NCI-H2227 treated with DMSO at 0.1 percent for 48 hours (cell line): ENCODE data around the gene FARSB.
"Not testable (repeated sequence)": the region's sequence is repeated elsewhere in the genome, so short reads cannot be mapped to it uniquely, and the experiment has no call there.

Experiments
- DNase-seq: peaks from one replicate; lab custom pipeline; 2025; lab: John Stamatoyannopoulos, UW

Gene FARSB

DNA sequence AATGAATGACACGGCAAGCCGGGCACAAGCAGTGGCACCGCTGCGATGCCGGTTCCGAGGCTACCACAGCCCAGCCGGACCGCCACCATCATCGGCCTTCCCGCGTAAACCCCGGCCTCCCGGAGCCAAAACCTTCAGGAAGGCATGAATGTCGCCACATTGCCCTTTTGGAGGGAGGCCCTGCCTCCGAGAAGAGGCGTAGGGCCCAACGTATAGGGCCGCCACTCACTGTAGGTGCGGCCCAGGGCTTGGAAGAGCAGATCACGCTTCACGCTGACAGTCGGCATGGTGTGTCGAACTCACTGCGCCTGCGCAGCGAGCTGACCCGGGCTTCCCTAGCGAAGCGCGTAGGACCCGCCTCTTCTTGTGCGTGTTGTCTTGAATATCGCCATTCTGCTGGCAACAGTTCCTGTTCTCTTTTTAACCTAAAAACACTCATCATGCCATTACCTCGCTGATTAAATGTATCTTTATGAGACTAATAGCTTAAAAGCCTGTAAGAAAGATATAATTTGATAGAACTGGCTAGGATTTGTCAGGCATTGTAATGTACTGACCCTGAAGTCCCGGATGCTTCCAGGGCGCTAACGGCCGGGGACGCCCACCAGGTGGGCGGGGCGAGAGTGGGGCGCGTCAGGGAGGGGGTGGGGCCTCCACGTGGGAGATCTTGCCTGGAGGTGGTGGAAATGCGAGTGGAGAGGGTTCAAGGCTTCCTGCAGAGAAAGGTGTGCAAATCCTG lies at the start of gene FARSB:
Gene FARSB (minus strand): TSS at position 306 of the 739 bp plus-strand sequence. CDS start 19 bp downstream, at position 287.
- DNase-seq, result peak; percentile 100

DNA sequence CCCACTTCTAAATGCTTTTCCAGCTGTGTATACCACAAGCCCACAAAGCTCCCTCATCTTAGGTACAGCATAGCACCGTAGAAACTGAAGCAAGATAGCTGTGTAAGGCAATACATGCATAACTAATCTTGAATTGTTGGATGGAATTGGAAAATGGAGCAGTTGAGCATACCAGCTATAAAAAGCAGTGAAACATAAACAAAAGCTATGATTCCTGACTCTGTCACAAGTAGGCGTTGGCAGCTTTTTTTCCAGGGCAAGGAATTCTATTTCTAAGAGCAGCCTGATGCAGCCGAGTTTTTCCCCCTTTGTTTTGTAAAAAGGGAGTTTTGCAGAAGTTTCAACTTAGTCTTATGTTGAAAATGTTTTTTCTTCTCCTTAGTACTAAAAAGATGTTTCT lies 48.0 kb upstream of the FARSB start:
- DNase-seq, result no peak

DNA sequence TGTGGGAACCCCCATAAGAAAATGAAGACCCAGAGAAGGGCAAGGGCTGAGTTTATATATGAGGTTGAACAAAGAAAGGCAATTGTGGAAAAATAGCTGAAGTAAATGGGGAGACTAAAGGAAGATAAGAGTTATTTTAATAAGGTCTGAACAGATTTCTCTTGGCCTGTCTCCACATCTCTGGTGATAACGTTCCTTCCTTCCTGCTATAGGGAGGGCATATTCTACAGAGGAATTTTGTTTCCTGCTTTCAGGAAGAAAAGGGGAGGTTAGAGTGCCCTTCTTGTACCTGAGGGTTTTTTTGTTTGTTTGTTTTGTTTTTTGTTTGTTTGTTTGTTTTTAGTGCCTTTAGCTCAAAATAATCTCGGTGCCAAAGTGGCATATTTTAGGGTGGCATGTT lies 47.2 kb upstream of the FARSB start:
- no peak for DNase-seq

DNA sequence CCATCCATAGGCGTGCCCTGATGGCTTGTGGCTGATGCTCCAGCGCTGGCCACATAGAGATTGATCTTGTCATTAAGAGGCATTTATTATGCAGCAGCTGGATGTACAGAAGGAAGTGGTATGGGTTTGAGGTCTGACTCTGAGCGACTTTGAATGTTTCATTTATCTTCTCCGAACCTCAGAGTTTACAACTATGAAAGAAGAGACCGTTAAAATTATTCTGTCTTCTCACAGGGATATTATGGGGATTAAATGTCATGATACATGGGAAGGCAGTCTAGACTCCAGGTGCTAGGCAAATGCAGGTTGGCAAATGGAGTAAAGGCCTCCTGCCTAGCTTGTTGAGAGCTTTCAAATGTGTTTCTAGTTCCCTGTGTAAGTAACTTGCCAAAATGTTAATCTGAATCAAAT lies 45.8 kb upstream of the FARSB start:
- DNase-seq, result no peak

DNA sequence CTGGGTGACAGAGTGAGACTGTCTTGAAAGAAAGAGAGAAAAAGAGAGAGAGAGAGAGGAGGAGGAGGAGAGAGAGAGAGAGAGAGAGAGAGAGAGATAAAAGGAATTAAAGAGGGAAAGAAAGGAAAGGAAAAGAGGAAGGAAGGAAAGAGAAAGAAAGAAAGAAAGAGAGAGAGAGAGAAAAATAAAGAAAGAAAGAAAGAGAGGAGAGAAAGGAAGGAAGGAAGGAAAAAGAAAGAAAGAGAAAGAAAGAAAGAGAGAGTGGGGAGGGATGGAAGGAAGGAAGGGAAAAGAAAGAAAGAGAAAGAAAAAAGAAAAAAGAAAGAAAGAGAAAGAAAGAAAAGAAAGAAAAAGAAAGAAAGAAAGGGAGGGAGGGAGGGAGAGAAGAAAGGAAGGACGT lies 45.3 kb upstream of the FARSB start:
- no peak for DNase-seq

DNA sequence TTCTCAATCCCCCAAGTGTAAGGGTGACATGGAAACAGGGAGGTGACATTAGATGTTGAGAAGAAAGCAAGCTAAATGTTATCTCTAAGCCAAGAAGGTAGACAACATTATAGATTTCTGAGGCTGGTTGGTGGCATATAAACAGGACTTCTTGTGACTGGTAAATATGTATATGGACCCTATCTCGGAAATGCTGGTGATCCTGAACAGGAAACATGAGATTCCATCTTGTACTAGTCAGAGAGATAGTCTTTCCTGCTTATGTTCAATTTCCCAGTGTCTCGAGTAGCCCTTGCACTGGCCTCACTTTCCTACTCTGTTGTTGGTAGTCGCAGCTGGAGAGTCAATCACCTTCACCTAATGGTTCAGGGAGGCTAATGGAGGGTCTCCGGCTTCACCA lies 42.4 kb upstream of the FARSB start:
- DNase-seq, result no peak

DNA sequence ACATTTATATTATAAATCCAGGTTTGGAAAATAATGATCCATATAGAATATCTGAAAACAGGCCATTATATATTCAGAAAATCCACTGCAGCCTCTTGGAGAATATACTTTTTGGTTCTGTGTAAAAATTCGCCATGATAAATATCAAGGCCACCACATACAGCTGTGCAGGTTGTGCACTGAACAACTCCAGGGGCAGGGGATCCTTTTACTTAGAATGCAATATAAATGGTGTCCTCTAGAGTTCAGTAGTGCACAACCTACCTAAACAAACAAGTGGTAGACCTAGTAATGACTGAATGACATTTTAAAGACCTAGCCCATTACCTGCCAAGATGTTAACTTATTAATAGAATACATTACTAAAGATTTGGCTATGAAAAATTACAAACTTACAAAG lies 37.9 kb upstream of the FARSB start:
- DNase-seq, result no peak

DNA sequence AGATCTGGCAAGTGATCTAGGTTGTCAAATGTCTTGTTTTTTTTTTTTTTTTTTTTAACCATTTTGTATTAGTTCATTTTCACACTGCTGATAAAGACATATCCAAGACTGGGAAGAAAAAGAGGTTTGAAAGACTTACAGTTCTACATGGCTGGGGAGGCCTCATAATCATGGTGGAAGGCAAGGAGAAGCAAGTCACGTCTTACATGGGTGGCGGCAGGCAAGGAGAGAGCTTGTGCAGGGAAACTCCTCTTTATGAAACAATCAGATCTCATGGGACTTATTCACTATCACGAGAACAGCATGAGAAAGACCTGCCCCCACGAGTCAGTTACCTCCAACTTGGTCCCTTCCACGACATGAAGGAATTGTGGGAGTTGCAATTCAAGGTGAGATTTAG lies 37.5 kb upstream of the FARSB start:
- DNase-seq, result not testable (repeated sequence)

DNA sequence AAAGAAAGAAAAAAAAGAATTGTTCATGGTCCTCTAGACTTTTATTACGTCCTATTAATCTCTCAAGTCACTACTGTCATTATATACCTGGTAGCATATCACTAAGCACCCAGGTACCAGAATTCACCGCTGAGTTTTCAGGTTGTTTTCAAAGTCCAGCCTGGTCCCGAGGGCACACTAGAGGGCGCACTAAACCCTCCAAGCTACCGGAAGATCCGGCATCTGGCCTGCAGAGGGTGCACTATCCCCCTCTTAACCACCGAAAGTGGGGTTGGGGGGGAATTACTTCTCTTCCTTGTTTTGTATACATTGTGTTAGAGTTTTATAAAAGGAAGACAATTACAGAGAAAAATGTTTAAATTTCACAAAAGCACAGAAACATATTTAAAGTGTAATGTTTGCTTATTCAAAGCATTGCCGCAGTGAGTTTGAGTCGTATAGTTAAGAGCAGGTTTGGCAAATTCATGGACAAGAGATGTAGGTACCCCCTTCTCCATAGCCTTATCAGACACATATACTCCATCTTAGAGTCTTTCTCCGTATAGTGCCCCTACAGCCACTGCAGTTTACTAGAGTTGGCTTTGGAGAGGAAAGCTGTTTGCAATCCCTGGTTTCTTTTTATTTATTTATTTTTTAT lies 34.8 kb upstream of the FARSB start:
- peak; percentile 50 for DNase-seq

DNA sequence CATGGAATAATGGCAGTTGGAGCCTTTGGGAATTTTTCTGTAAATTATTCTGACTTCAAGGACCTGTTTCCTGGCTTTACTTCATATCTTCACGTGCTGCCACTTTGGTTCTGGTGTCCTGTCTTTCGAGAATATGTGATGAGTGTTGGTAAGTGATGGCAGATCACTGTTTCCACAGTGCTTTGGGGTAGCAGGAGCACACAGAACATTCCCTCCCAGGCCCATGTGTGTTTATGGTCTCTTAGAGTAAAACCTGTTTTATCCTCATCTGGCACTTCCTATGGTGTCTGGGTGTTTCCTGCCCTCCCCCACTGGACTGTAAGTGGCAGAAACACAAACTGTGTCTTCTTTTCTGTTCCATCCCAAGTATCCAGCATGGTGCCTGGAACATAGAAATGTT lies 33.4 kb upstream of the FARSB start:
- DNase-seq, result no peak

DNA sequence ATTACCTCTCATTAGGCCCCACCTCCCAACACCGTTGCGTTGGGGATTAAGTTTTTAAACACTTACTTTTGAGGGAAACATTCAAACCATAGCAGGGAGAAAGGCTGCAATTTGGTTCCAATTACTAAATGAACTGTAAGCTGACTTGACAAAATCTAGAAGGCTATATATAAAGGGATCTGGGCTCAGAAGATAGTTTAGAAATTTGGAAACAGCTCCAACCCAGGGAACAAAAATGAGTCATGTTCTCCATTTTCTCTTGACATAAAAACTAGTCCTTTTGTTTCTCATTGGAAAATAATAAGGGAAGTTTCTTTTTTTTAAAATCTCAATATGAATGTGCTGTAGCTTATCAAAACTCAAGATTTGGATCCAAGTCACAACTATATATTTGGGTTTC lies 33.0 kb upstream of the FARSB start:
- no peak for DNase-seq

DNA sequence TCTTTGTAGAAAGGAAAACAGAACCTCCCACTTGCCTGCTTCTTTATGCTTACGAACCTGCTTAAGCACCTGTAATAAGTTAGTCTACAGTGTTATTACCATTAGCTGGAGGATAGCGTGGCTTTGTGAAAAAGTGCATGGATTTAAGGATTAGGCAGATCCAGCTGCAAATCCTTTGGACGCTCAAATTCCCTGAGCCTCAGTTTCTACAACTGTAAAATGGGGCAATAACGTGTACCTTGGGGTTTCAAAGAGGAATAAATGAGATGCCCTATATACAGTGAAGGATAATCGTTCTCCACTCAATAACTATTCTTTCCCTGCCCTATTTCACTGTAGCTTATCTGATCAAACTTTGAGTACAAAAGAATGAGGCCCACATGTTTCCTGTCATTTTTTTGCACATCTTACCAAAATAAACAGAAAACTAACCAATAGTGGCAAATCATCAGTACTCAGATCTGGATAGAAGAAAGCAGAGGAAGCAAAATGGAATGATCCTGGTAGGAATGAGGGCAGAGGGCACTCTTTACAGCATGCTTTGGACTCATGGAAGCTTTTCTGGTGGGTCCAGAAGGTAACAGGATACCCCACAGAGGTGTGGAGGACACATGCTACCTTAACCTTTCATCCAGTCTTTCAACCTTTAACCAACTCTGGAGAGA lies 30.3 kb upstream of the FARSB start:
- DNase-seq, result no peak

DNA sequence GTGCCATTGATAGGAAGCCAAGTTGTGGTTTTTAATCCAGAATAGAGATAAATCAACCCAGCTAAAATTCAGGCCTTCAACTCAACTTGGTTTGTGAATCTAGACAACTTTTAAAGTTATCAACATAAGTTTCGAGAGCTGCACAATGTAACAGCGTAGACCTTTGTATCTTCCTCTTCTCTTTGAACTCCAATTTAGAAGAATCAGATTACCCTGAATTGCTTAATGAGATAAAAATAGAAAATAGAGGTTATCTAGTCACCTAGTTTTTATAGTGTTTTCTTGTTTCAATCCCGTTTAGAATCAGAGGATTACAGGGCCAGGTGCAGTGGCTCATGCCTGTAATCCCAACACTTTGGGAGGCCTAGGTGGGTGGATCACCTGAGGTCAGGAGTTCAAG lies 27.9 kb upstream of the FARSB start:
- DNase-seq, result no peak

DNA sequence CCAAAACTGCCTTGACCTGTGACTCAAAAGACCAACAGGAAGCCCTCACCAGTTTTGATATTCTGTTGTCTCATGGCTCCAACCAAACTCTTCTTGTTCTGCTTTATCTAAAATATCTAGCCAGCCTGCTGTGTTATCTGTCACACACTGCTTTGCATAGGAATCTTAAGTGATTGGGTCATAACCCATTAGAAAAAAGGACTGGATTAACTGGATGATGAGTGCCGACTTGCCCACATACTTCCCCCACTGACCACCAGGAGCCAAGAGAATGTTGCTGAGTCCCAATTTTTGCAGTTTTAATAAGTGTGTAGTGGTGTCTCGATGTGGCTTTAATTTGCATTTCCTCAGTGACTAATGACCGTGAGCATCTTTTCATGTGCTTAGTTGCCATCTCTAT lies 22.1 kb upstream of the FARSB start:
- no peak for DNase-seq

DNA sequence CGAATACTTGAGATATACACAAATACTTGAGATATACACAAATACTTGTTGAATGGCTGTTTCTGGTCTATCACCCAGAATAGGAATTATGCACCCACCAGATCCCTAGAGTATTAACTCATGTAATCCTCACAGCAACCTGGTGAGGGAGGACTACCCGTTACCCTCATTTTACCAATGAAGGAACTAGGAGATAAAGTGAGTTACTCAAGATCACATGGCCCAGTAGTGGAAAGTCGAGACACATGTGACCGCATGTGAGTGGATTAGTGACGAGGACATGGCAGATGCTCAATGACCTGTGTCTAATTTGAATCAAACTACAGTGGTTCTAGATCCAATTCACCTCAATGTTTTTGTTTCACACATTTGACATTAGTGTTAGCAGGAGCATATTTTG lies 18.0 kb upstream of the FARSB start:
- no peak for DNase-seq

DNA sequence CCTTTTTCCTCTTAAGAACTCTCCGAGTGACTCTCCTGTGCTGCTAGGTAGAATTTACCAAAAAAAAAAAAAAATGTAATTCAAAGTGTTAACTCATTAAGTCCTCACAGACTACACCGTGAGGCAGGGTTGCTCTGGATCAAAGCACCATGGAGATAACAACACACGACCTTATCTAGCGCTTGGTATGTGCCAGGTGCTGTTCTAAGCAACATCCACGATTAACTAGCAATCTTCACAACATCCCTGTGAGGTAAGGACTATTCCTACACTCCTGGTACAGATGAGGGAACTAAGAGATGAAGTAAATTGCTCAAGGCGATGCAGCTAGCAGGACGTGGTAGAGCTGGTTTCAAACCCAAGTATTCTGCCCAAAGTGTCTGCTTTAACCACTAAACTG lies 17.4 kb upstream of the FARSB start:
- no peak for DNase-seq

DNA sequence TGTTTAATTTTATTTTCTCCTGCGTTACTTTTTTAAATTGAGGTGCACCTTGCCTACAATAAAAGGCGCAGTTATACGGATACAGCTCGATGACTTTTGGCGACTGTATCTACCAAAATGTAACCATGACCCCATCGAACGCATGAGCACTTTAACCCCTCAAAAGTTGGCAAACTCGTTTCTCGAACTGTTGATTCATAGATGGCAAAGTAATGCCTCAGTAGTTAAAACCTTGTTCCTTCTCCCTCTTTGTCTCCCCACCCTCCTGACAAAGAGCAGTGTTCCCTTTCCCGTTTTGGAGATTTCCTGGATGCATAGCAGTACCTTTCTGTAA lies 16.1 kb upstream of the FARSB start:
- no peak for DNase-seq

DNA sequence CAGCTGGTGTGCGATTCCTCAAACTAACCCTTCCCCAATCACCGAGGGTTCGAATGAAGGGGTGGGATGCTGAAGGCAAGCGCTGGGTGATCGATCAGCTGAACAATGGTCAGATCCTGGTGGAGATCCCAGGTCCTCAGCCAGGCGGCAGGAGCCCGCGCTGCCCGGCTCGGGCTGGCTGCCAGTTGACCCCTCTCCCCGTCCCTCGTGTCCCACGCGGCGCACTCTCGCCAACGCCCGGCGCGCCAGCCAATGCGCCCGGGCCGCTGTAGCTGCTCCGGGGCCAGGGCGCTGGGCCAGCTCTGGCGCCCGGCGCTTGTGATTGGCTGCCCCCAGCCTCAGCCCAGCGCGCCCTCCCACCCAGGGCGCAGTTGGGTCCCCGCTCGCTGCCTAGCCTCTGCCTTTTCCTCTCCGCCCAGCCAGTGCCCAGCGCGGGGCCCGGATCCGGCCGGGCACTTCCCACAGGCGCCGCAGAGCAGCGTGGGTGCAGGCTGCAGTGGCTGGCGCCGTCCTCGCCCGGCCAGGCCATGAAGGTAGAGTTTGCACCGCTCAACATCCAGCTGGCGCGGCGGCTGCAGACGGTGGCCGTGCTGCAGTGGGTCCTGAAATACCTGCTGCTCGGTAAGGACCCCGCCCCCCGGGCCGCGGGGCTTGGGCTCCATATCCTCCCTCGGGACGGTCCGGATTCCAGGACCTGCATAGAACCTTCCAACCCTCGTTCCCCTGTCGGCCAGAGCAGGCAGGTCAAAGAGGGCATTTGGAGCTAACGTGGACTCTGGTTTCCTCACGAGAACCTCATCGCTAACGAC lies 15.6 kb upstream of the FARSB start, which contains the start of gene MOGAT1:
Gene MOGAT1 (plus strand): TSS at position 400 of the 809 bp plus-strand sequence. CDS start 128 bp downstream, at position 528.
- peak; percentile 18 for DNase-seq

DNA sequence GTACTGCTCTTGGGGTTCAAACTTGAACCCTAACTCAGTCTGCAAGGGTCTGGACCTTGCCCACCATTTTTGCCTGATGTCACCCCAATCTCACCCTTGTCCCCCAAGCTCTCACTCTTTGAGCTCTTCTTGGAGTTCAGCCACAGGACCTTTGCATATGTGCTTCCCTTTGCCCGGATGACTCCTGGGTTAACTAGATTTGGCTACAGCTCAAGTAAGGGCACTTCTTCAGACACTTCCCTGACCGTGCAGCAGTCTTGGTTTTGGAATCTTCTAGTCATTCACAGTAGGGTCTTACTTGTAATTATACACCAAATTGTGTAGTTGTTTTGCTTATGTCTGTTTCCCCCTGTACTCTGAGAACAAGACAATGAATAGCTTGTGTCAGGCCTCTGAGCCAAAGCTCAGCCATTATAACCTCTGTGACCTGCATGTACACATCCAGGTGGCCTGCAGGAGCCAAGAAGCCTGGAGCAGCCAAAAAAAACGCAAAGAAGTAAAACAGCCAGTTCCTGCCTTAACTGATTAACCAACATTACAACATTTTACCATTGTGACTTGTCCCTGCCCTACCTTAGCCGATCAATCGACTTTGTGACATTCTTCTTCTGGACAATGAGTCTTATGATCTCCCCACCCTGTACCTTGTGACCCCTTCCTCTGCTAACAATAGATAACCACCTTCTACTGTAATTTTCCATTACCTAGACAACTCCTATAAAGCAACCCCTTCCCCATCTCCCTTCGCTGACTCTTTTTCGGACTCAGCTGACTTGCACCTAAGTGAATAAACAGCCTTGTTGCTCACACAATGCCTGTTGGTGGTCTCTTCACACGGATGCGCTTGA lies 14.5 kb upstream of the FARSB start:
- no peak for DNase-seq

DNA sequence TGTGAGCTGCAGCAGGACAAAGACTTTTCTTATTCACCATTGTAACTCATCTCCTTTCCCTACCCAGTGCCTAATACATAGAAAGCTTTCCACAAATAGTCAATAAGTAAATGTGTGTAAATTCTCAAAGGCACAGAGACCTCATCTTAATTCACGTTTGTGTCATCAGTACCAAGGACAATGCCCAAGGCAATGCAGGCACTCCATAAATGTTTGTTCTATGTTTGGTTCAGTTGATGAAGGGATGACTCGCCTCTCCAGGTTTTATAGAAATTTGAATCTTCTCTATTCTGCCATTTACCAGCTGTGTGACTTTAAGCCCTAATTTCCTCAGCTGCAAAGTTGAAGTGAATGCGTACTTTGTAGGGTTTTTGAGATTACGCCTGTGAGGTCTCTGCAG lies 13.5 kb upstream of the FARSB start:
- DNase-seq, result no peak

DNA sequence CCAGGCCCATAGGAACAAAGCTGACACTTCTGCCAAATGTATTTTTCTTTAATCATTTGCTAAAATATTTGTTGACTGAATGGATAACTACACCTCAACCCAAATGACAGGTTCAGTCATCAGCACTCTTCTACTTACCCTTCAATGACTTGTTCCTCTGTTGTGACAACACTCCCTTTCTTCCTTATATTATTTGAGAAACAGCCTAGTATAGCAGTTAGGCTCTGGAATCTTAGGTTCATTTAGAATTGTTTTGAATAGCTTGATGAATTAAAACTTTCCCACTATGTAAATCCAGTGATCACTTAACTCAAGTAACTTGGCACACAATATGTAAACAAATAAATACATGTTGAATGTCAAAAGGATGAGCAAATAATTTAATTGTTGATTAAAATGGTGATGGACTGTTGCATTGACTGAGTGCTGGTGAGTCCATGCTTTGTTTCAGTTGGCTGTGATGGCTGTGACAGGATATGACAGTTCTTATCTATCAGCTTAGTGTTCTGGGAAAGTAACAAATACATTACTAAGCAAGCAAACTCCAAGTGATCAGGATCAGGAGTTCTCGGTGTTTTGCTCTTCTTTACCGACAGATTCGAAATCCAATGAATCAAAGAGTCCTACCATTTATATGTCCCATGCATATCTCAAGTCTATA lies 12.7 kb upstream of the FARSB start:
- no peak for DNase-seq
